Sigmoid colon (tissue), 3 donors: ENCODE results near the gene EEIG1.

Source experiments
- POLR2A ChIP-seq, 2 donors: fragments of 450-650 bp; IDR thresholded peaks; one replicate each; pipeline ENCODE4 v1.6.1; 2016; ENCODE audit warnings: antibody characterized with exemption in 2 of 2, mild to moderate bottlenecking in 2 of 2, moderate library complexity in 2 of 2
- TF ChIP-seq, protein P1 (sequence below), 4 experiments: fragments of 450-650 bp in 3 of 4; fragments of 200-600 bp in 1 of 4; IDR thresholded peaks; one replicate each; pipeline ENCODE4 v1.5.1; 2016 to 2019; ENCODE audit warnings: antibody characterized with exemption in 4 of 4, mild to moderate bottlenecking in 3 of 4, moderate library complexity in 2 of 4

DNA sequence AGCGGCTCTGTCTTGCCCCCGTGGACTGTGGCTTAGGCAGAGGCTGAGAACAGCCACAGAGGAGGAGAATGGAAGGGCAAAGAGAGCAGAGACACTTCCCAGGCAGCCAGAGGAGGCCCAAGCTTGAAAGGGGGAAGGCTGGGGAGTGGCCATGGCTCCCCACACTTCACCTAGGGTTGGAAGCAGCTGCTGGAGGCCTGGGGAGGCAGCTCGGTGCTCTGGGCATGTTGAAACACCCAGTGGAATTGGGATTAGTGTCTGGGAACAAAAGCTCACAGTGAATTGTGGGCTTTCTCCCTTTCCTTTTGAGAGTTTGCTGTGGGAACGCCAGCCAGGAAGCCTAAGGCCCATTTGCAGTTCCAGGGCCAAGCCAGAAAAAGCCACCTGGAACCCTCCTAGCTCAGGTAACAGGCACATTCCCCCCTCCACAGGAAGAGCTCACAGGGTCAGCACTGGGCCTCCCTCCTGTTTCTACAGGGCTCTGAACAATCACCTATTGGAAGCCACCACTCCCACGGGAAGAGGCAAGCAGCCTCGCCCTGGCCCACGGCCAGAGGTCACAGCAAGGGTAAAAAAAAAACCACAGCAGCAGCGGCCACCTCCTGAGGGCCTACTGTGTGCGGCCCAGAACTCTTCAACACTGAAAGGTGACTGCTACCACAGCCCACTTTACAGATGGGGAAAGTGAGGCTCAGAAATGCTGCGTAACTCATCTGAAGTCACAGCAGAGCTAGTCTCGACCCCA is 20.2 kb downstream of the EEIG1 start:
- no peak for TF ChIP-seq POLR2A (IDR thresholded peaks at IDR 0.05)
- TF ChIP-seq, protein P1, sequence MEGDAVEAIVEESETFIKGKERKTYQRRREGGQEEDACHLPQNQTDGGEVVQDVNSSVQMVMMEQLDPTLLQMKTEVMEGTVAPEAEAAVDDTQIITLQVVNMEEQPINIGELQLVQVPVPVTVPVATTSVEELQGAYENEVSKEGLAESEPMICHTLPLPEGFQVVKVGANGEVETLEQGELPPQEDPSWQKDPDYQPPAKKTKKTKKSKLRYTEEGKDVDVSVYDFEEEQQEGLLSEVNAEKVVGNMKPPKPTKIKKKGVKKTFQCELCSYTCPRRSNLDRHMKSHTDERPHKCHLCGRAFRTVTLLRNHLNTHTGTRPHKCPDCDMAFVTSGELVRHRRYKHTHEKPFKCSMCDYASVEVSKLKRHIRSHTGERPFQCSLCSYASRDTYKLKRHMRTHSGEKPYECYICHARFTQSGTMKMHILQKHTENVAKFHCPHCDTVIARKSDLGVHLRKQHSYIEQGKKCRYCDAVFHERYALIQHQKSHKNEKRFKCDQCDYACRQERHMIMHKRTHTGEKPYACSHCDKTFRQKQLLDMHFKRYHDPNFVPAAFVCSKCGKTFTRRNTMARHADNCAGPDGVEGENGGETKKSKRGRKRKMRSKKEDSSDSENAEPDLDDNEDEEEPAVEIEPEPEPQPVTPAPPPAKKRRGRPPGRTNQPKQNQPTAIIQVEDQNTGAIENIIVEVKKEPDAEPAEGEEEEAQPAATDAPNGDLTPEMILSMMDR (IDR thresholded peaks at IDR 0.05) = no peak
